Ovary (tissue), 9 donors: ENCODE data around the gene STOML3. TPM values are rescaled to one million over a fixed set of nuclear protein-coding genes. Genes with fewer than 3 reads are reported as not detected.

ENCODE experiments used
- DNase-seq, 5 donors: peaks; one replicate each; pipeline ENCODE4 v3.0.0-alpha.2; 2019 to 2020
- H3K27ac ChIP-seq, 2 donors: fragments of 200-600 bp; one replicate each; pipeline versions ENCODE4 v1.5.1 to v1.8.0; 2019 to 2022
- H3K27me3 ChIP-seq: fragments of 200-600 bp; one replicate; pipeline ENCODE4 v1.8.0; 2022
- H3K36me3 ChIP-seq: fragments of 200-600 bp; sonication (generic); one replicate; pipeline ENCODE4 v1.5.1; 2019
- H3K4me1 ChIP-seq: one replicate; pipeline ENCODE4 v1.8.1; 2013; ENCODE audit warnings: mild to moderate bottlenecking, moderate library complexity; ENCODE audit not compliant: insufficient read depth
- H3K4me3 ChIP-seq: fragments of 200-600 bp; sonication (generic); one replicate; pipeline ENCODE4 v1.5.1; 2017
- H3K9me3 ChIP-seq, 2 donors: fragments of 200-600 bp in 1 of 2; sonication (generic) in 1 of 2; one replicate each; pipeline versions ENCODE4 v1.5.1 to v1.8.1; 2013 to 2019; ENCODE audit warnings: mild to moderate bottlenecking in 1 of 2, moderate library complexity in 1 of 2
- EP300 ChIP-seq: sonication (generic); formaldehyde crosslinking; IDR thresholded peaks from one replicate; pipeline ENCODE4 v1.6.1; 2017; ENCODE audit warnings: antibody characterized with exemption
- POLR2A ChIP-seq: fragments of 450-650 bp; IDR thresholded peaks from one replicate; pipeline ENCODE4 v1.6.1; 2017; ENCODE audit warnings: antibody characterized with exemption, mild to moderate bottlenecking, moderate library complexity
- WGBS, 3 donors: extraction: QIAGEN DNeasy Blood & Tissue Kit in 1 of 3; methylation state at CpG; one replicate each; pipeline versions ENCODE4 v1.1.5 to v1.1.7; 2013 to 2017; 5-methylcytosine and 5-hydroxymethylcytosine counted together
- intact Hi-C, 4 donors: fragments of 100-400 bp; cut with DNase I; formaldehyde crosslinking; loops; one replicate each; pipeline versions ENCODE4 v1.11.0 to v1.15.1; 2022 to 2023
- polyA plus RNA-seq, 2 donors: library from polyadenylated mRNA; stranded (reverse); fragments of 200-250 nt in 1 of 2; fragments of 350-450 nt in 1 of 2; fragmentation: Illumina TruSeq in 1 of 2; extraction: RNeasy Lipid Tissue Mini Kit (QIAGEN cat#74804) in 1 of 2; gene quantifications; one replicate each; pipeline ENCODE4 v1.2.3, GENCODE V29; 2013 to 2014
- total RNA-seq, 7 donors: library from RNA; depleted of rRNA in 2 of 7; stranded (reverse); fragments of >200 nt in 2 of 7; fragmentation: NEBNext Ultra II Directional in 3 of 7; extraction: Animal tissue kit (Norgen Biotek cat#: 25700) in 3 of 7; gene quantifications; one replicate each; pipeline versions ENCODE4 v1.1.0 to v1.2.4, GENCODE V29; 2016 to 2023
- TF ChIP-seq, protein P1 (sequence below), 3 donors: fragments of 450-650 bp in 2 of 3; fragments of 200-600 bp in 1 of 3; IDR thresholded peaks; one replicate each; pipeline versions ENCODE4 v1.5.1 to v1.8.0; 2016 to 2022; ENCODE audit warnings: antibody characterized with exemption in 3 of 3, mild to moderate bottlenecking in 1 of 3
- donor health status: DM: no; HTN: no; CAD: no; lungs with moderate emphysema.
- donor health status: DM: no; HTN: no; CAD: no.
- donor health status: Bipolar disorder and iron deficiency.
- donor health status: DM: yes; HTN: yes; CAD: no.
- donor health status: DM: no; HTN: no; CAD: no.
- donor health status: DM: yes; HTN: yes; CAD: no.

STOML3 gene
- total and polyA plus RNA-seq, 9 donors: 0.12 to 8.6 (median 0.50) TPM; not detected in 4

DNA sequence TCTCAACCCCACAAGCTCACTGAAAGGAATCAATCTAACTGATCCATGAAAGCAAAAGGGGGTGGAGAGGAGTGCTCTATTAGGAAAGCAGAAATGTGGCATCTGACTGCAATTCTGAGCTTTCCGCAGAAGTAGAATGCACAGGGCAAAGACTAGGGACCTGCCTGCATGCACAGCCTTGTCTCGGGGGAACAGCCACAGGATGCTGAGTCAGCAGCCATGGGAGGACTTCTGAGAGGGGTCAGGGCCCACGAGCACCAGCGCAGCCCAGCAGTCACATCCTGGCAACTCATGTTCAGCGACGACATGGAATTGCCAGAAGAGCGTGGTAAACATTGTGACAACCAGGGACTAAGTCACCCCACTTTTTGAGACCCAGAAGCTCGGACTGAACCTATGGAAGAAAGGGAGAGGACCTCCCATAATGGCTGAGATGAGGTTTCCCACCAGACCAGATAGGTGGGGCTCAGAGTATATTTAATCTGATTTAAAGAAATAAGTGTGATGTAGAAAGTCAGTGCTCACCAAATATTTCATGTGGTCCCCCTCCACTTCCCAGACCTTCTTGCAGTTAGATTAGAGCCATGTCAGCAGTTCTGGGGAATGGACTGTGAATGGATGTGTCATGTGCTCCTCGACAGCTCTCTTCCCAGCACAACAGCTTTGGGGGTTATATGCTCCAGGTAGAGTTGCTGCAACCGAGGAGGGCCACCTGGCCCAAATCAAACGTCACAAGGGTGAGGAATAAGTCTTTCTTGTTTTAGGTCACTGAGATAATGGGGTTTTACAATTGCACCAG is 32.6 kb downstream of the STOML3 start:
- H3K4me1 ChIP-seq: no peaks in the 10 kb centered on the region
- H3K4me3 ChIP-seq: no peak overlapping the region
- DNase-seq: no peak
- H3K9me3 ChIP-seq: no peaks in the 10 kb centered on the region
- intact Hi-C loops: no loop called here
- TF ChIP-seq, protein P1, sequence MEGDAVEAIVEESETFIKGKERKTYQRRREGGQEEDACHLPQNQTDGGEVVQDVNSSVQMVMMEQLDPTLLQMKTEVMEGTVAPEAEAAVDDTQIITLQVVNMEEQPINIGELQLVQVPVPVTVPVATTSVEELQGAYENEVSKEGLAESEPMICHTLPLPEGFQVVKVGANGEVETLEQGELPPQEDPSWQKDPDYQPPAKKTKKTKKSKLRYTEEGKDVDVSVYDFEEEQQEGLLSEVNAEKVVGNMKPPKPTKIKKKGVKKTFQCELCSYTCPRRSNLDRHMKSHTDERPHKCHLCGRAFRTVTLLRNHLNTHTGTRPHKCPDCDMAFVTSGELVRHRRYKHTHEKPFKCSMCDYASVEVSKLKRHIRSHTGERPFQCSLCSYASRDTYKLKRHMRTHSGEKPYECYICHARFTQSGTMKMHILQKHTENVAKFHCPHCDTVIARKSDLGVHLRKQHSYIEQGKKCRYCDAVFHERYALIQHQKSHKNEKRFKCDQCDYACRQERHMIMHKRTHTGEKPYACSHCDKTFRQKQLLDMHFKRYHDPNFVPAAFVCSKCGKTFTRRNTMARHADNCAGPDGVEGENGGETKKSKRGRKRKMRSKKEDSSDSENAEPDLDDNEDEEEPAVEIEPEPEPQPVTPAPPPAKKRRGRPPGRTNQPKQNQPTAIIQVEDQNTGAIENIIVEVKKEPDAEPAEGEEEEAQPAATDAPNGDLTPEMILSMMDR (IDR thresholded peaks at IDR 0.05): no peak
- no peaks in the 10 kb centered on the region for H3K36me3 ChIP-seq
- H3K27ac ChIP-seq: no peak overlapping the region
- H3K27me3 ChIP-seq: no peaks in the 10 kb centered on the region
- 82 to 89% (median 83%) methylated on average over 11 of the region's 11 CpGs for whole genome bisulfite sequencing, 3 donors

DNA sequence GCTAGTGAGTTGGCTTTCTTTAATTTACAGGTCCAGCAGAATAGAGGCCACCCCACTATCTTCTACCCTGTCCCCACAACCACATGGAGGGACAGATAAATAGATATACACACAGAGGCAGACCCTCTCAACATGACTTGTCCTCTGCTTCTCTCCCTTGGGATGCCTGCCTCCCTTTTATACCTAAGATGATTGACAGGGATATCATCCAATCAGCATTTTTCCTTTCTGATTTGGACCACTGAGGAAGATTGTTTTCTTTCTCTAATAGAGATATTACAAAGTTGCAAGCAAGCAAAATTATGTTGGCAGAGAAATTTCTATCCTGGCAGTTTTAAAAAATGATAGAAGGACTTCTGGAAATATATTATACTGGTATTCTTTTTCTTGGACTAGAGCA is 35.8 kb downstream of the STOML3 start:
- DNase-seq: no peak
- Histone ChIP-seq H3K4me1 (no peaks in the 10 kb centered on the region), H3K27me3 (no peaks in the 10 kb centered on the region), H3K36me3 (no peaks in the 10 kb centered on the region), H3K4me3 (no peak overlapping the region), H3K27ac (no peak overlapping the region), H3K9me3 (no peaks in the 10 kb centered on the region)
- intact Hi-C loops: no loop called here
- TF ChIP-seq, protein P1 (IDR thresholded peaks at IDR 0.05): no peak
- TF ChIP-seq EP300: no peak
- no peak for TF ChIP-seq POLR2A

DNA sequence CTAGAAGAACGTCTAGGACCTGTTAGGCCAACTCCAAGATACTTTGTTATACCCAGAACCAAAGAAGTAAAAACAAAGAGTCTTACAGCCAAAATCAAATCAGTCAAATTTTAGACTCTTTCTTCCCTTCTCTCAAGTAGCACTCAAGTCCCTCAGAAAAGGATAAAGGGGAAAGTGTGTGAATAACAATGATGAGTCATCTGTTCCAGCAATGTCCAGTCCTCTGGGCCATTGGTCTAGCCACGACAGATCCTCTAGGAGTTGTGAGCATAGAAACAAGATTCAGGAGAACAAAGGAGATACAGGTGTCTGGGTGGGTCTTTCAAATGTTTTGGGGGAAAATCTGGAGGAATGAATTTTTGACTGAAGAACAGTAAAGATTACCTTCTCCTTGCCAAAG is 36.3 kb downstream of the STOML3 start:
- intact Hi-C loops: no loop called here
- WGBS, 3 donors: 50 to 56% (median 52%) methylated on average over 2 of the region's 2 CpGs
- no peaks in the 10 kb centered on the region for H3K4me1 ChIP-seq

DNA sequence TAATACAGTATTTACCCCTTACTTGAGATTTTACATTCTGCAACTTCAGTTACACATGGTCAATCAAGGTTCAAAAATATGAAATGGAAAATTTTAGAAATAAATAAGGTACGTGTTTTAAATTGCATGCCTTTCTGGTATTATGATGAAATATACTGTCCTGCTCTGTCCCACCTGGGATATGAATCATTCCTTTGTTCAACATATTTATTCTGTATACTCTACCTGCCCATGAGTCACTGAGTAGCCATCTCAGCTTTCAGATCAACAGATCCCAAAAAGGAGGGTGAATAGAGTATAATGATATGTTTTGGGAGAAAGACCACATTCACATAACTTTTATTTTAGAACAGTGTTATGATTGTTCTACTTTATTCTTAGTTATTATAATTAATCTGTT is 37.8 kb downstream of the STOML3 start:
- Histone ChIP-seq H3K36me3 (no peaks in the 10 kb centered on the region), H3K4me1 (no peaks in the 10 kb centered on the region), H3K4me3 (no peak overlapping the region), H3K27me3 (no peaks in the 10 kb centered on the region), H3K27ac (no peak overlapping the region), H3K9me3 (no peaks in the 10 kb centered on the region)
- TF ChIP-seq, protein P1 (IDR thresholded peaks at IDR 0.05): no peak
- TF ChIP-seq POLR2A (no peak), EP300 (no peak)
- intact Hi-C loops: no loop called here
- WGBS, 3 donors: 82 to 96% (median 96%) methylated on average over 1 of the region's 1 CpG
- no peak for DNase-seq

More for the DNA sequence above, 36.3 kb downstream of the STOML3 start:
- Histone ChIP-seq H3K36me3 (no peaks in the 10 kb centered on the region), H3K4me3 (no peak overlapping the region), H3K9me3 (no peaks in the 10 kb centered on the region), H3K27me3 (no peaks in the 10 kb centered on the region), H3K27ac (no peak overlapping the region)
- TF ChIP-seq EP300: no peak
- TF ChIP-seq, protein P1 (IDR thresholded peaks at IDR 0.05): no peak
- no peak for TF ChIP-seq POLR2A
- DNase-seq: no peak
